Activated CD8-positive, alpha-beta memory T cell treated with anti-CD3 and anti-CD28 coated beads, Interleukin-2, amount 50 U/mL, for 4 hours (primary cell): ENCODE measurements around the gene NFYC.

Experiments
- DNase-seq: peaks from one replicate; pipeline ENCODE4 v3.0.0-alpha.2; 2020

Gene NFYC

GRCh38 chr1:40798366-40799281 lies 107.1 kb downstream of the NFYC start:
- DNase-seq = no peak

GRCh38 chr1:40799351-40799867 lies 107.9 kb downstream of the NFYC start:
- no peak for DNase-seq

GRCh38 chr1:40801742-40802077 lies 110.2 kb downstream of the NFYC start:
- no peak for DNase-seq

GRCh38 chr1:40802078-40802741 lies 110.7 kb downstream of the NFYC start:
- DNase-seq = peak; percentile 79

GRCh38 chr1:40802742-40803113 lies 111.2 kb downstream of the NFYC start:
- no peak for DNase-seq

GRCh38 chr1:40803447-40803846 lies 111.9 kb downstream of the NFYC start:
- DNase-seq = no peak

- no peak for DNase-seq
Observed at GRCh38 chr1:40803902-40804301, 112.4 kb downstream of the NFYC start.

GRCh38 chr1:40806240-40806639 lies 114.7 kb downstream of the NFYC start:
- DNase-seq = no peak

- no peak for DNase-seq
Observed at GRCh38 chr1:40806731-40807695, 115.5 kb downstream of the NFYC start.

- no peak for DNase-seq
Observed at GRCh38 chr1:40808002-40808401, 116.5 kb downstream of the NFYC start.

GRCh38 chr1:40808444-40808843 lies 116.9 kb downstream of the NFYC start:
- no peak for DNase-seq

- no peak for DNase-seq
Observed at GRCh38 chr1:40808909-40809308, 117.4 kb downstream of the NFYC start.

GRCh38 chr1:40810927-40811326 lies 119.4 kb downstream of the NFYC start:
- DNase-seq = no peak

GRCh38 chr1:40815420-40815819 lies 123.9 kb downstream of the NFYC start:
- DNase-seq = no peak

GRCh38 chr1:40817791-40818263 lies 126.3 kb downstream of the NFYC start:
- DNase-seq = no peak

GRCh38 chr1:40818264-40818961 lies 126.9 kb downstream of the NFYC start:
- DNase-seq = peak; percentile 81

GRCh38 chr1:40819101-40819500 lies 127.6 kb downstream of the NFYC start:
- DNase-seq = no peak

GRCh38 chr1:40820251-40820797 lies 128.8 kb downstream of the NFYC start:
- no peak for DNase-seq
